Brain microvascular endothelial cell (primary cell): Measurements from ENCODE around the gene SOX1.

Source experiments
- DNase-seq: peaks from one replicate; pipeline ENCODE4 v3.0.0-alpha.2; 2020
- H3K27ac ChIP-seq: fragments of 250-450 bp; sonication (Bioruptor Pico); 2 replicates; pipeline ENCODE4 v1.5.1; 2020; ENCODE audit warnings: mild to moderate bottlenecking, moderate library complexity
- H3K27me3 ChIP-seq: fragments of 250-450 bp; sonication (Bioruptor Pico); replicated peaks from 2 replicates; pipeline ENCODE4 v1.5.1; 2020; ENCODE audit warnings: mild to moderate bottlenecking
- H3K36me3 ChIP-seq: fragments of 250-450 bp; sonication (Bioruptor Pico); replicated peaks from 2 replicates; pipeline ENCODE4 v1.5.1; 2020; ENCODE audit warnings: mild to moderate bottlenecking
- H3K4me3 ChIP-seq: 2 replicates; pipeline ENCODE4 v1.5.1; 2011; ENCODE audit warnings: low read depth, mild to moderate bottlenecking, control low read depth, low read length, moderate library complexity
- CTCF ChIP-seq: IDR thresholded peaks from 2 replicates; pipeline ENCODE4 v1.5.1; 2011; ENCODE audit warnings: low read depth, mild to moderate bottlenecking, moderate library complexity, low read length, control low read depth, inconsistent platforms; ENCODE audit errors: missing control alignments
- in situ Hi-C: cut with HindIII; loops from 2 replicates; pipeline ENCODE4 v1.10.0; 2017; ENCODE audit warnings: low sequenced_read_pairs, low pct_ligation_motif_present

Gene SOX1

GRCh38 chr13:112059457-112060281 lies 7.3 kb upstream of the SOX1 start:
- no peak for DNase-seq
- Histone ChIP-seq H3K27ac (no peak overlapping the region), H3K27me3 (peaks cover 91% of the 10 kb centered on the region), H3K4me3 (no peak overlapping the region), H3K36me3 (no peaks in the 10 kb centered on the region)
- in situ Hi-C loops = no loop called here
- TF ChIP-seq CTCF = no peak

- no peaks in the 10 kb centered on the region for H3K36me3 ChIP-seq
- DNase-seq = no peak
- in situ Hi-C loops = no loop called here
- H3K4me3 ChIP-seq = no peak overlapping the region
- TF ChIP-seq CTCF = no peak
- no peak overlapping the region for H3K27ac ChIP-seq
- H3K27me3 ChIP-seq = peaks cover 91% of the 10 kb centered on the region
Measured at GRCh38 chr13:112060282-112060830, 6.6 kb upstream of the SOX1 start.

GRCh38 chr13:112060899-112061366 lies 6.0 kb upstream of the SOX1 start:
- H3K36me3 ChIP-seq = no peaks in the 10 kb centered on the region
- H3K4me3 ChIP-seq = no peak overlapping the region
- peaks cover 91% of the 10 kb centered on the region for H3K27me3 ChIP-seq
- no peak for TF ChIP-seq CTCF
- in situ Hi-C loops = no loop called here
- no peak overlapping the region for H3K27ac ChIP-seq
- no peak for DNase-seq

- in situ Hi-C loops = no loop called here
- peaks cover 91% of the 10 kb centered on the region for H3K27me3 ChIP-seq
- no peak overlapping the region for H3K4me3 ChIP-seq
- no peak for DNase-seq
- no peak overlapping the region for H3K27ac ChIP-seq
- no peak for TF ChIP-seq CTCF
- no peaks in the 10 kb centered on the region for H3K36me3 ChIP-seq
Measured at GRCh38 chr13:112061367-112062061, 5.4 kb upstream of the SOX1 start.

GRCh38 chr13:112062072-112062567 lies 4.8 kb upstream of the SOX1 start:
- Histone ChIP-seq H3K27ac (no peak overlapping the region), H3K27me3 (peaks cover 88% of the 10 kb centered on the region), H3K4me3 (no peak overlapping the region), H3K36me3 (no peaks in the 10 kb centered on the region)
- no peak for DNase-seq
- in situ Hi-C loops = no loop called here
- TF ChIP-seq CTCF = no peak
